Activated CD4-positive, alpha-beta T cell treated with anti-CD3 and anti-CD28 coated beads, Interleukin-2, amount 10 ng/mL, durations not matched to agents 7 days and 5 days (primary cell): ENCODE measurements around the gene KIAA2012. TPM values are rescaled to one million over a fixed set of nuclear protein-coding genes. Genes with fewer than 3 reads are reported as not detected.

Source experiments
- CTCF ChIA-PET: fragments of 350-600 bp; sonication (Branson Sonifier 250); formaldehyde crosslinking; loops from one replicate; lab custom pipeline; 2021; ENCODE audit warnings: antibody characterized with exemption; lab: Charles Lee
- POLR2A ChIA-PET: fragments of 350-600 bp; sonication (Branson Sonifier 250); formaldehyde crosslinking; loops from one replicate; lab custom pipeline; 2021; ENCODE audit warnings: antibody characterized with exemption; lab: Charles Lee
- DNase-seq: peaks from one replicate; pipeline ENCODE4 v3.0.0-alpha.2; 2020
- H3K27ac Mint-ChIP-seq: one replicate; pipeline ENCODE4 v1.8.0; 2021; ENCODE audit warnings: mild to moderate bottlenecking, moderate library complexity, mixed read lengths
- H3K27me3 Mint-ChIP-seq: one replicate; pipeline ENCODE4 v1.8.0; 2021; ENCODE audit warnings: mixed read lengths
- H3K36me3 Mint-ChIP-seq: one replicate; pipeline ENCODE4 v1.8.0; 2021; ENCODE audit warnings: low read depth, mixed read lengths
- H3K4me1 Mint-ChIP-seq: one replicate; pipeline ENCODE4 v1.8.0; 2021; ENCODE audit warnings: mixed read lengths
- H3K4me3 Mint-ChIP-seq: one replicate; pipeline ENCODE4 v1.8.0; 2021; ENCODE audit warnings: mild to moderate bottlenecking, moderate library complexity, mixed read lengths
- H3K9me3 Mint-ChIP-seq: one replicate; pipeline ENCODE4 v1.8.0; 2021; ENCODE audit warnings: mixed read lengths
- total RNA-seq, 2 experiments: library from RNA; stranded (reverse); gene quantifications; one replicate each; pipeline ENCODE4 v1.2.3, GENCODE V29; 2021

Gene KIAA2012
- not detected for total RNA-seq

DNA sequence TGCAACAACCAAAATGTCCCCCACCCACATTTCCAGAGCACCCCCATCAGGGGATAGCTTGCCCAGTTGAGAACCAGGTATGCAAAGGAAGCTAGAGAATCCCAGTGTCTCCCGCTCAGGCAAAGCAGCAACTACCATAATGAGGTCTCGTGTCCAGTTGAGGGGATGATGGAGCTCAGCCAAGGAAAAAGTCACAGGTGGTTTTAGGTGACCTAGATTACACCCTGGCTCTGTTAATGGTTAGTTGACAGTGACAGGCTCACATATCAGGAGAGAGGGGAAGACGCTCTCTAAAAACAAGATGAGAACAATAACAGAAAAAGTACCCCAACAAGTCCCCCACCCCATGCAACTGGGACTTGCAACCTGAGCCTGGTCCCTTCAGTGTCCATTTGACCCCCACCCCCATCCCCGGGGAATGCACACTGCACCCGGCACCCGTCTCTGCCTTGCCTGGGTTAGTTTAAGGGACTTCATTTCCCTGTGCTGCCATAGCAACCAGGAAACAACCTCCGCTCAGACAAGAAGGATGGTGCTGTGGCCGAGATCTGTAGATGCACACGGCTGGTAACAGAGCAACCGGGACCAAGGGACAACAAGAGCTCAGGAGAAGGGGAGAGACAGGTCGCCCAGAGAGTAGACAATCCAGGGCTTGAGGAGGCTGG, at the start of gene KIAA2012:
Gene KIAA2012, plus strand, starts transcription at position 519 of the 665 bp plus-strand sequence. CDS start 373 bp downstream, outside the sequence.
- ChIA-PET POLR2A (no interaction called here), CTCF (no interaction called here)
- Mint-ChIP-seq H3K36me3 (no peaks in the 10 kb centered on the region), H3K27me3 (peaks cover 6% of the 10 kb centered on the region), H3K9me3 (no peaks in the 10 kb centered on the region), H3K4me1 (no peaks in the 10 kb centered on the region), H3K27ac (no peak within 1 kb of the TSS), H3K4me3 (no peak within 1 kb of the TSS)
- DNase-seq: no peak

DNA sequence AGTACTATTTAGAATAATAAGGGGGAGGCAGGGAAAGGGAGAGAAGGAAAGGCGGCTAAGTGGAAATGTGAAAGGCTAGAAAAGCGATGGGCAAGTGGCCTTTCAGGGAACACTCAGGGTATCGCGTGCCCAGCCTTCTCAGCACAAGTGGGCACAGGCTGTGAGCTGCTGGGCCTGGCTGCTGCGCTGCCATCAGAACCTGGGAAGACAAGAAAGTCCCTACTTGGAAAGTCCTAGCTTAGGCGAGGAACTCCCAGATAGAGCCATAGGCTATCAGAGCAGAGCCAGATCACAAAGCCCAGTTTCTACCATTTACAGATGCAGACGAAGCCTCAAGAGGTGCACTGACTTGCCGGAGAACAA, 49.2 kb upstream of the KIAA2012 start:
- Mint-ChIP-seq H3K4me3 (no peak overlapping the region), H3K36me3 (no peaks in the 10 kb centered on the region), H3K27me3 (peaks cover 15% of the 10 kb centered on the region), H3K9me3 (no peaks in the 10 kb centered on the region), H3K4me1 (no peaks in the 10 kb centered on the region), H3K27ac (no peak overlapping the region)
- ChIA-PET POLR2A (no interaction called here), CTCF (interaction anchor here (0.6 kb wide), 1 partner anchor 115 kb away, joined by 3 read pairs; no protein-coding TSS in a partner anchor)
- DNase-seq: no peak

DNA sequence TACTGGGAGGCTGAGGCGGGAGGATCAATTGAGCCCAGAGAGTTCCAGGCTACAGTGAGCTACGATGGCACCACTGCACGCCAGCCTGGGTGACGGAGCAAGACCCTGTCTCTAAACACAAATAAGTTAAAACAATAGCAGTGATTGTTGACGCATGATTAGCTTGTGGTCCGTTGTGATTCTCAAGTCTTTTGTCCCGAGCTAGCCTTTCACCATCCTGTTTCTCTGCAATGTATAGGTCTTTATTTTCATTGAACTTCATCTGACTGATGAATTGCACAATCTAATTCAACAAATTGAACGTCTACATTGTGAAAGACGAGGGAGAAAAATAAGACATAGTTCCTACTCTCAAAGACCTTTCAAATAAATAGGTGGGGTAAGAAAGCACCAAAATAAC, 48.2 kb upstream of the KIAA2012 start:
- Mint-ChIP-seq H3K9me3 (no peaks in the 10 kb centered on the region), H3K36me3 (no peaks in the 10 kb centered on the region), H3K27me3 (peaks cover 21% of the 10 kb centered on the region), H3K4me3 (no peak overlapping the region), H3K4me1 (no peaks in the 10 kb centered on the region), H3K27ac (no peak overlapping the region)
- POLR2A ChIA-PET: no interaction called here
- CTCF ChIA-PET: no interaction called here
- no peak for DNase-seq

DNA sequence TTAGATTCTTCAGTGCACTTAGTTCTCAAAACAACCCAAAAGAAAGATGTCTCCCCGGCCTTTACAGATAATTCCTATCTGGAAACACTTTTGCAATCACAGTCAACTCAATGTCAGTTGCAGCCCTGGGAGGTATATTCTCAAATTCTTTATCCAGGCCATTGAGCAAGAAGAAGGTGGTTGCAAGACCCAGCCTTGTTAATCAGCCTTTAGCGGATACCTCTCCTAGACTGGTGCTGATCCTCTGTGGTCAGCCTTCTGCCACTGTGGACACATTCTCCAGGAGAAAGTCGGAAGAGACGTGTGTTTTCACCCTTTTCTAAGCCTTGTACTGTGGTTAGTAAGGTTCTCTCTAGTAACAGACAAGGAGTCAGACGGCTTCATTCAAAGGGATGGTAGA, 47.2 kb upstream of the KIAA2012 start:
- Mint-ChIP-seq H3K27me3 (peaks cover 31% of the 10 kb centered on the region), H3K9me3 (no peaks in the 10 kb centered on the region), H3K27ac (no peak overlapping the region), H3K36me3 (no peaks in the 10 kb centered on the region), H3K4me3 (no peak overlapping the region), H3K4me1 (no peaks in the 10 kb centered on the region)
- no peak for DNase-seq
- POLR2A ChIA-PET: no interaction called here
- CTCF ChIA-PET: no interaction called here

GRCh38 chr2:202026507-202026906, 46.5 kb upstream of the KIAA2012 start:
- CTCF ChIA-PET: no interaction called here
- no peak overlapping the region for H3K27ac Mint-ChIP-seq
- H3K4me3 Mint-ChIP-seq: no peak overlapping the region
- no peaks in the 10 kb centered on the region for H3K9me3 Mint-ChIP-seq
- H3K36me3 Mint-ChIP-seq: no peaks in the 10 kb centered on the region
- no peaks in the 10 kb centered on the region for H3K4me1 Mint-ChIP-seq
- POLR2A ChIA-PET: no interaction called here
- DNase-seq: no peak
- peaks cover 37% of the 10 kb centered on the region for H3K27me3 Mint-ChIP-seq

- peaks cover 48% of the 10 kb centered on the region for H3K27me3 Mint-ChIP-seq
- no peak overlapping the region for H3K4me3 Mint-ChIP-seq
- CTCF ChIA-PET: interaction anchor here (0.7 kb wide), 1 partner anchor 892 kb away, joined by 3 read pairs; no protein-coding TSS in a partner anchor
These were observed 42.4 kb upstream of the KIAA2012 start for GRCh38 chr2:202030691-202031090.

DNA sequence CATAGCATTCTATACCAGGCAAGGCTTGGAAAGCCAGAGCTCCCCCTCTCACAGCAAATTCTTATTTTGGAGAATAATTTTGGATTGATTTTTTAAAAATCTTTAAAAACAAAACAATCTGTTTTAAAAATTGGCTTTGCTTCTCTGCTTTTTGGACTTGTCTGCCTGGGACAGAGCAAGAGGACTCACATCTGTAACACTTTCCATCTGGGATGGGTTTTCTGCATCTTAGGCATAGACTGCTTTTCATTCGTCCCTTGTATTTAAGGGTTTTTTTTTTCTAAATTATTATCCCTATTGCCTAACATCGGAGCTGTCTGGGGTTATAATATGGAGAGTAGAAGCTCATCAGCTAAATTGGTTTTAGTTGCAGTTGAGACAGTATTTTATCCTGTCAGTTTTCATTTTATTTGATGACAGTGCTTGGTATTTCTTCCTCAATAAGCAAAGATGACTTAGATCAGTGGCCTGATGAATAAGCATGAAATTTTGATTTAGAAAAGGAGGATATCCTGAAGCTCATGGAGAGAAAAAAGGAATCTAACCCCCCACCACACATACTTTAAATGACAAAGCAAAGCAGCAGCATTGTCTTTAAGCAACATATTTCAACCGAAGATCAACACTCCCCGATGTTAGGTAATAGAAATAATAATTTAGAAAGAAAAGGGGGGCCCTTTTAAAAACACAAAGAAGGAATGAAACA, 41.7 kb upstream of the KIAA2012 start:
- no peak for DNase-seq
- CTCF ChIA-PET: interaction anchor here (0.7 kb wide), 1 partner anchor 892 kb away, joined by 3 read pairs; no protein-coding TSS in a partner anchor
- peaks cover 46% of the 10 kb centered on the region for H3K27me3 Mint-ChIP-seq
- H3K4me1 Mint-ChIP-seq: peaks cover 12% of the 10 kb centered on the region
- no peaks in the 10 kb centered on the region for H3K36me3 Mint-ChIP-seq
- H3K4me3 Mint-ChIP-seq: no peak overlapping the region
- POLR2A ChIA-PET: no interaction called here
- H3K9me3 Mint-ChIP-seq: no peaks in the 10 kb centered on the region
- no peak overlapping the region for H3K27ac Mint-ChIP-seq

More at GRCh38 chr2:202030691-202031090, 42.4 kb upstream of the KIAA2012 start:
- Mint-ChIP-seq H3K27ac (no peak overlapping the region), H3K9me3 (no peaks in the 10 kb centered on the region), H3K36me3 (no peaks in the 10 kb centered on the region), H3K4me1 (peaks cover 12% of the 10 kb centered on the region)
- POLR2A ChIA-PET: no interaction called here
- no peak for DNase-seq

GRCh38 chr2:202032846-202033316, 40.2 kb upstream of the KIAA2012 start:
- H3K27me3 Mint-ChIP-seq: peaks cover 47% of the 10 kb centered on the region
- H3K9me3 Mint-ChIP-seq: no peaks in the 10 kb centered on the region
- POLR2A ChIA-PET: no interaction called here
- peaks cover 12% of the 10 kb centered on the region for H3K4me1 Mint-ChIP-seq
- peak overlapping the region; percentile 38 for H3K27ac Mint-ChIP-seq
- DNase-seq: peak; percentile 33
- CTCF ChIA-PET: no interaction called here
- peak overlapping the region; percentile 76 for H3K4me3 Mint-ChIP-seq
- no peaks in the 10 kb centered on the region for H3K36me3 Mint-ChIP-seq

GRCh38 chr2:202033317-202034248, 39.5 kb upstream of the KIAA2012 start, which contains the start of gene FZD7:
Gene FZD7, plus strand, starts transcription at chr2:202033855. Its CDS starts 793 bp downstream, at chr2:202034648.
- no peaks in the 10 kb centered on the region for H3K36me3 Mint-ChIP-seq
- DNase-seq: peak; percentile 86
- H3K4me1 Mint-ChIP-seq: peaks cover 12% of the 10 kb centered on the region
- peaks cover 52% of the 10 kb centered on the region for H3K27me3 Mint-ChIP-seq
- CTCF ChIA-PET: no interaction called here
- no peaks in the 10 kb centered on the region for H3K9me3 Mint-ChIP-seq
- POLR2A ChIA-PET: no interaction called here
- H3K4me3 Mint-ChIP-seq: peak within 1 kb of the TSS; percentile 76
- H3K27ac Mint-ChIP-seq: peak within 1 kb of the TSS; percentile 38

DNA sequence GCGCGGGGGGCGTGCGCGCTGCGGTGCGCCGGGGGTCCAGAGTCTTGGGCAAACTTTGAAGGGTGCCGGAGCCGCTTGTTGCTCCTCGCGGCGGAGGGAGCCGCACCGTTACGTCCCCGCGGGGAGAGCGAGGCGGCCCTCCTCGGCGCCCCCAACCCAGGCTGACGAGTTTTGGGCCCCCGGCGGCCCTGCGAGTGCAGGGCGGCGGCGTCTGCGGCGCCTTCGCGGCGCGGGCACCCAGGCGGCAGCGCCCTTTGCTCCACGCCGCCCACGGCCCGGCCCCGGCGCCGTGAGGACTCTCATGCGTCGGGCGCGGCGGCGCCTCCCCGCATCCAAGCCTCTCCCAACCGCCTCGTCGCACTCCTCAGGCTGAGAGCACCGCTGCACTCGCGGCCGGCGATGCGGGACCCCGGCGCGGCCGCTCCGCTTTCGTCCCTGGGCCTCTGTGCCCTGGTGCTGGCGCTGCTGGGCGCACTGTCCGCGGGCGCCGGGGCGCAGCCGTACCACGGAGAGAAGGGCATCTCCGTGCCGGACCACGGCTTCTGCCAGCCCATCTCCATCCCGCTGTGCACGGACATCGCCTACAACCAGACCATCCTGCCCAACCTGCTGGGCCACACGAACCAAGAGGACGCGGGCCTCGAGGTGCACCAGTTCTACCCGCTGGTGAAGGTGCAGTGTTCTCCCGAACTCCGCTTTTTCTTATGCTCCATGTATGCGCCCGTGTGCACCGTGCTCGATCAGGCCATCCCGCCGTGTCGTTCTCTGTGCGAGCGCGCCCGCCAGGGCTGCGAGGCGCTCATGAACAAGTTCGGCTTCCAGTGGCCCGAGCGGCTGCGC, 38.6 kb upstream of the KIAA2012 start:
- ChIA-PET POLR2A (no interaction called here), CTCF (no interaction called here)
- peaks cover 55% of the 10 kb centered on the region for H3K27me3 Mint-ChIP-seq
- peak overlapping the region; percentile 74 for H3K4me3 Mint-ChIP-seq
- peak; percentile 21 for DNase-seq
- H3K9me3 Mint-ChIP-seq: no peaks in the 10 kb centered on the region
- H3K27ac Mint-ChIP-seq: no peak overlapping the region
- H3K36me3 Mint-ChIP-seq: no peaks in the 10 kb centered on the region
- peaks cover 15% of the 10 kb centered on the region for H3K4me1 Mint-ChIP-seq

DNA sequence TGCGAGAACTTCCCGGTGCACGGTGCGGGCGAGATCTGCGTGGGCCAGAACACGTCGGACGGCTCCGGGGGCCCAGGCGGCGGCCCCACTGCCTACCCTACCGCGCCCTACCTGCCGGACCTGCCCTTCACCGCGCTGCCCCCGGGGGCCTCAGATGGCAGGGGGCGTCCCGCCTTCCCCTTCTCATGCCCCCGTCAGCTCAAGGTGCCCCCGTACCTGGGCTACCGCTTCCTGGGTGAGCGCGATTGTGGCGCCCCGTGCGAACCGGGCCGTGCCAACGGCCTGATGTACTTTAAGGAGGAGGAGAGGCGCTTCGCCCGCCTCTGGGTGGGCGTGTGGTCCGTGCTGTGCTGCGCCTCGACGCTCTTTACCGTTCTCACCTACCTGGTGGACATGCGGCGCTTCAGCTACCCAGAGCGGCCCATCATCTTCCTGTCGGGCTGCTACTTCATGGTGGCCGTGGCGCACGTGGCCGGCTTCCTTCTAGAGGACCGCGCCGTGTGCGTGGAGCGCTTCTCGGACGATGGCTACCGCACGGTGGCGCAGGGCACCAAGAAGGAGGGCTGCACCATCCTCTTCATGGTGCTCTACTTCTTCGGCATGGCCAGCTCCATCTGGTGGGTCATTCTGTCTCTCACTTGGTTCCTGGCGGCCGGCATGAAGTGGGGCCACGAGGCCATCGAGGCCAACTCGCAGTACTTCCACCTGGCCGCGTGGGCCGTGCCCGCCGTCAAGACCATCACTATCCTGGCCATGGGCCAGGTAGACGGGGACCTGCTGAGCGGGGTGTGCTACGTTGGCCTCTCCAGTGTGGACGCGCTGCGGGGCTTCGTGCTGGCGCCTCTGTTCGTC, 37.7 kb upstream of the KIAA2012 start:
- peaks cover 54% of the 10 kb centered on the region for H3K27me3 Mint-ChIP-seq
- POLR2A ChIA-PET: no interaction called here
- no peak overlapping the region for H3K27ac Mint-ChIP-seq
- CTCF ChIA-PET: no interaction called here
- peak overlapping the region; percentile 74 for H3K4me3 Mint-ChIP-seq
- H3K4me1 Mint-ChIP-seq: peaks cover 19% of the 10 kb centered on the region
- DNase-seq: peak; percentile 10
- H3K36me3 Mint-ChIP-seq: no peaks in the 10 kb centered on the region
- H3K9me3 Mint-ChIP-seq: no peaks in the 10 kb centered on the region
